Measurements from ENCODE around the gene UNKL. TPM values are rescaled to one million over a fixed set of nuclear protein-coding genes. Genes with fewer than 3 reads are reported as not detected.

The UNKL gene
- total RNA-seq, 1 donor from 2014 or later: 6.1 TPM

GRCh38 chr16:1459967-1460366 is 45.5 kb upstream of the UNKL start:
- H3K27me3 ChIP-seq: no peaks in the 10 kb centered on the region

DNA sequence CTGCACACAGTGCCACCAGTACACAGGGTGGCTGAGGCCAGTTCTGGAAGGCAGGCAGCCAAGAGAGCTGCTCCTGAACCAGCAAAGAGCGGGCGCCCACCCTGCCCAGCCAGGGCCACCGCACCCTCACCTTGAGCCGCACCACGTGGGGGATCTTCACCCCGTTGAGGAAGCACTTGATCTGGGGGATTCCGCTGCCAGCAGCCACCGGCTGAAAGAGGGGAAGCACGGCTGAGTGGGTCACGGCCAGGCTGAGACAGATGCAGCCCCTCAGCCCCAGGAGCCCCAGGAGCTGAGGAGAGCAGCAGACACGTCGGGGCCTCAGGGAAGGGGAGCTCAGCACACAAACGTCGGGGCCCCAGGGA is 44.5 kb upstream of the UNKL start:
- no peaks in the 10 kb centered on the region for H4K20me1 ChIP-seq (ENCODE audit: low read depth)
- H3K4me2 ChIP-seq: no peak overlapping the region
- H3K36me3 Mint-ChIP-seq: peaks cover 2% of the 10 kb centered on the region
- no peaks in the 10 kb centered on the region for H3K27me3 Mint-ChIP-seq (ENCODE audit: insufficient read depth, low read depth)
- no peaks in the 10 kb centered on the region for H3K79me2 ChIP-seq (ENCODE audit: low read depth)
- no peak overlapping the region for H3K9ac ChIP-seq
- no peak overlapping the region for H3K27ac Mint-ChIP-seq
- H3K27me3 ChIP-seq: no peaks in the 10 kb centered on the region
- no peaks in the 10 kb centered on the region for H3K9me3 Mint-ChIP-seq
- H3F3A ChIP-seq (ENCODE audit: low read depth): no peaks in the 10 kb centered on the region
- no peak for DNase-seq (ENCODE audit: low spot score)
- H3K9me3 ChIP-seq (ENCODE audit: low read depth): no peaks in the 10 kb centered on the region
- no peak overlapping the region for H2AFZ ChIP-seq (replicated peaks)
- TF ChIP-seq CTCF (IDR thresholded peaks at IDR 0.05) (no peak), EZH2phosphoT487 (IDR thresholded peaks at IDR 0.05) (no peak), EZH2 (IDR thresholded peaks at IDR 0.05) (no peak)
- H3K4me3 ChIP-seq: no peak overlapping the region
- no peaks in the 10 kb centered on the region for H3K4me1 ChIP-seq
- H3K4me1 Mint-ChIP-seq: no peaks in the 10 kb centered on the region
- no peak overlapping the region for H3K27ac ChIP-seq
- H3K36me3 ChIP-seq: no peaks in the 10 kb centered on the region
- no peak overlapping the region for H3K4me3 Mint-ChIP-seq

More at GRCh38 chr16:1459967-1460366, 45.5 kb upstream of the UNKL start:
- no peak for DNase-seq (ENCODE audit: low spot score)
- no peaks in the 10 kb centered on the region for H4K20me1 ChIP-seq (ENCODE audit: low read depth)
- no peaks in the 10 kb centered on the region for H3K4me1 ChIP-seq
- Mint-ChIP-seq H3K36me3 (peaks cover 2% of the 10 kb centered on the region), H3K27ac (no peak overlapping the region), H3K4me1 (no peaks in the 10 kb centered on the region), H3K9me3 (no peaks in the 10 kb centered on the region), H3K4me3 (no peak overlapping the region), H3K27me3 (ENCODE audit: insufficient read depth, low read depth) (peaks cover 3% of the 10 kb centered on the region)
- no peak overlapping the region for H3K9ac ChIP-seq
- TF ChIP-seq EZH2 (IDR thresholded peaks at IDR 0.05): no peak
- TF ChIP-seq CTCF (IDR thresholded peaks at IDR 0.05): no peak
- no peak for TF ChIP-seq EZH2phosphoT487 (IDR thresholded peaks at IDR 0.05)
- H3K36me3 ChIP-seq: no peaks in the 10 kb centered on the region
- no peak overlapping the region for H3K4me2 ChIP-seq
- no peaks in the 10 kb centered on the region for H3K9me3 ChIP-seq (ENCODE audit: low read depth)
- no peaks in the 10 kb centered on the region for H3F3A ChIP-seq (ENCODE audit: low read depth)
- no peak overlapping the region for H3K27ac ChIP-seq
- no peaks in the 10 kb centered on the region for H3K79me2 ChIP-seq (ENCODE audit: low read depth)
- H3K4me3 ChIP-seq: no peak overlapping the region
- H2AFZ ChIP-seq (replicated peaks): no peak overlapping the region

GRCh38 chr16:1458336-1458976 is 44.0 kb upstream of the UNKL start:
- H3K4me1 Mint-ChIP-seq: no peaks in the 10 kb centered on the region
- H3K4me3 Mint-ChIP-seq: no peak overlapping the region
- Histone ChIP-seq H3K9me3 (ENCODE audit: low read depth) (no peaks in the 10 kb centered on the region), H3K36me3 (no peaks in the 10 kb centered on the region), H3K79me2 (ENCODE audit: low read depth) (no peaks in the 10 kb centered on the region), H3K4me2 (no peak overlapping the region), H3K27ac (no peak overlapping the region), H3K27me3 (no peaks in the 10 kb centered on the region), H3K9ac (no peak overlapping the region), H2AFZ (replicated peaks) (no peak overlapping the region), H3K4me1 (no peaks in the 10 kb centered on the region), H3F3A (ENCODE audit: low read depth) (no peaks in the 10 kb centered on the region), H3K4me3 (no peak overlapping the region), H4K20me1 (ENCODE audit: low read depth) (no peaks in the 10 kb centered on the region)
- H3K27ac Mint-ChIP-seq: peak overlapping the region; percentile 76
- no peaks in the 10 kb centered on the region for H3K9me3 Mint-ChIP-seq
- H3K36me3 Mint-ChIP-seq: peaks cover 2% of the 10 kb centered on the region
- DNase-seq (ENCODE audit: low spot score): no peak
- no peak for TF ChIP-seq CTCF (IDR thresholded peaks at IDR 0.05)
- TF ChIP-seq EZH2 (IDR thresholded peaks at IDR 0.05): no peak
- TF ChIP-seq EZH2phosphoT487 (IDR thresholded peaks at IDR 0.05): no peak
- no peaks in the 10 kb centered on the region for H3K27me3 Mint-ChIP-seq (ENCODE audit: insufficient read depth, low read depth)

Data from neural progenitor cell (in vitro differentiated cells).